GM12892 (cell line): ENCODE measurements around the gene GOLT1A.

ENCODE experiments used
- POLR2A ChIP-seq: IDR thresholded peaks from 2 replicates; pipeline ENCODE4 v1.6.1; 2011; ENCODE audit warnings: low read depth, low read length, control low read depth
- POLR2AphosphoS5 ChIP-seq: IDR thresholded peaks from 2 replicates; pipeline ENCODE4 v1.6.1; 2011; ENCODE audit warnings: low read depth, low read length, control low read depth

DNA sequence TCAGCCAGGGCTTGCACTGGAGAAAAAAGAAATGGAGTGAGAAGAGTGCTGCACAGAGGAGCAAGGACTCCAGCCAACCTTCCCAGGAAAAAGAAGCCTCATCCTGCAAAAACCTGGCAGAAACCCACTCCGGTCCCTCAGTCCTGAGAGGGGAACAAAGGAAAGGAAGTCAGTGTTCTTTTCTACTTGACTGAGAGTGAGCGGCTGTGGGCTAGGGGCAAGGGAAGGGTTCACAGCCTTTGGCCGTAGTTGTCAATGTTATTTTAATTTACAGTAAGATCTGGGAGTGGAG lies 8.9 kb upstream of the GOLT1A start:
- TF ChIP-seq POLR2A (no peak), POLR2AphosphoS5 (no peak)
